Nephron progenitor cell (in vitro differentiated cells): ENCODE results near the gene CCDC57.

Experiments used
- DNase-seq: peaks from one replicate; pipeline ENCODE4 v3.0.0; 2021
- H3K27ac Mint-ChIP-seq: 2 replicates; pipeline ENCODE4 v1.8.0; 2021; ENCODE audit warnings: mild to moderate bottlenecking, moderate library complexity, mixed read lengths
- H3K27me3 Mint-ChIP-seq: 2 replicates; pipeline ENCODE4 v1.8.0; 2021; ENCODE audit warnings: mild to moderate bottlenecking, low read depth, mixed read lengths; ENCODE audit not compliant: poor library complexity
- H3K36me3 Mint-ChIP-seq: 2 replicates; pipeline ENCODE4 v1.8.0; 2021; ENCODE audit warnings: low read depth, mixed read lengths
- H3K4me1 Mint-ChIP-seq: 2 replicates; pipeline ENCODE4 v1.8.0; 2021; ENCODE audit warnings: mixed read lengths
- H3K4me3 Mint-ChIP-seq: 2 replicates; pipeline ENCODE4 v1.8.0; 2021; ENCODE audit warnings: mild to moderate bottlenecking, moderate library complexity, mixed read lengths
- H3K9me3 Mint-ChIP-seq: 2 replicates; pipeline ENCODE4 v1.8.0; 2021; ENCODE audit warnings: mild to moderate bottlenecking, moderate library complexity, mixed read lengths
- TF ChIP-seq, protein P1 (sequence below): fragments of 200-600 bp; sonication (generic); IDR thresholded peaks from 2 replicates; pipeline ENCODE4 v1.5.0; 2021; ENCODE audit warnings: antibody characterized with exemption

CCDC57 gene

DNA sequence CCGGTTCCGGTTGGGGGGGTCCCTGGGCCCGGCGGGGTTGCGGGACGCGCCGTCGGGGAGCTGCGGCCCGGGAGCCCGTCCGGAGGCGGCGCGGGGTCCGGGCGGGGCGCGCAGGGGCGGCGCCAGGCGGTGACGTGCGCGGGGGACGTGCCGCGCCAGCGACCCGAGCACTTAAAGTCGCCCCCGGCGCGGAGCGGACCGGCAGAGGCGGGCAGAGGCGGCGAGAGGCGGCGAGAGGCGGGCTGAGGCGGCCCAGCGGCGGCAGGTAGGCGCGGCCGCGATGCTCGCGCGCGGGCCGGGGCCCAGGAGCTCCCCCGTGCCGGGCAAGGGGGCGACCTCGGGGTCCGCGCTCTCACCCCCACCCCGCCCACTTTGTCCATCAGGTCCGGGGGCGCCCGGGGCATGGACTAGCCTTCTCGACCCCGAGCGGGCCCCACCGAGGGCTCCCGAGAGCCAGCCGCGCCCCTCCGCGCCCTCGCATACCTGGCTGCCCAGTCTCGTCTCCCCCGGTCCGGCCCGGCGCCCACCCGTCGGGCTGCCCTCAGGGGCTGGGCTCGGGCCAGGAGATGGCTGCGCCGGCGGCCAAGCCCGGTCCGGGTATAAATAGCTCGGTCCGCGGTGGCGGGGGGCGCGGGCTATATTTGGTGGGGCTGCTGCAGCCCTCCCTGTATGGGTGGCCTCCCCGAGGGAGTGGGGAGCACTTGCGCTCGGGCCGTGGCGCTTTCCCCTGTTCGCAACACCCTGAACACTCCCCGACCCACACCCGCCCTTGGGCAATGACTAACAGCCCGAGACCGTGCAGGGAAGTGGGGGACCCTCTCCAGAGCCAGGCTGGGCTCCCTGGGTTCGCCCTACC lies 16.4 kb upstream of the CCDC57 start, which contains the start of gene SLC16A3:
Gene SLC16A3, plus strand, starts transcription at position 201 of the 856 bp plus-strand sequence. CDS start 6,967 bp downstream, outside the sequence.
- H3K27ac Mint-ChIP-seq: peak within 1 kb of the TSS; percentile 59
- peaks cover 17% of the 10 kb centered on the region for H3K4me1 Mint-ChIP-seq
- peaks cover 3% of the 10 kb centered on the region for H3K27me3 Mint-ChIP-seq
- TF ChIP-seq, protein P1, sequence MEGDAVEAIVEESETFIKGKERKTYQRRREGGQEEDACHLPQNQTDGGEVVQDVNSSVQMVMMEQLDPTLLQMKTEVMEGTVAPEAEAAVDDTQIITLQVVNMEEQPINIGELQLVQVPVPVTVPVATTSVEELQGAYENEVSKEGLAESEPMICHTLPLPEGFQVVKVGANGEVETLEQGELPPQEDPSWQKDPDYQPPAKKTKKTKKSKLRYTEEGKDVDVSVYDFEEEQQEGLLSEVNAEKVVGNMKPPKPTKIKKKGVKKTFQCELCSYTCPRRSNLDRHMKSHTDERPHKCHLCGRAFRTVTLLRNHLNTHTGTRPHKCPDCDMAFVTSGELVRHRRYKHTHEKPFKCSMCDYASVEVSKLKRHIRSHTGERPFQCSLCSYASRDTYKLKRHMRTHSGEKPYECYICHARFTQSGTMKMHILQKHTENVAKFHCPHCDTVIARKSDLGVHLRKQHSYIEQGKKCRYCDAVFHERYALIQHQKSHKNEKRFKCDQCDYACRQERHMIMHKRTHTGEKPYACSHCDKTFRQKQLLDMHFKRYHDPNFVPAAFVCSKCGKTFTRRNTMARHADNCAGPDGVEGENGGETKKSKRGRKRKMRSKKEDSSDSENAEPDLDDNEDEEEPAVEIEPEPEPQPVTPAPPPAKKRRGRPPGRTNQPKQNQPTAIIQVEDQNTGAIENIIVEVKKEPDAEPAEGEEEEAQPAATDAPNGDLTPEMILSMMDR: no peak
- no peaks in the 10 kb centered on the region for H3K36me3 Mint-ChIP-seq
- DNase-seq: peak; percentile 80
- no peaks in the 10 kb centered on the region for H3K9me3 Mint-ChIP-seq
- H3K4me3 Mint-ChIP-seq: peak within 1 kb of the TSS; percentile 84

DNA sequence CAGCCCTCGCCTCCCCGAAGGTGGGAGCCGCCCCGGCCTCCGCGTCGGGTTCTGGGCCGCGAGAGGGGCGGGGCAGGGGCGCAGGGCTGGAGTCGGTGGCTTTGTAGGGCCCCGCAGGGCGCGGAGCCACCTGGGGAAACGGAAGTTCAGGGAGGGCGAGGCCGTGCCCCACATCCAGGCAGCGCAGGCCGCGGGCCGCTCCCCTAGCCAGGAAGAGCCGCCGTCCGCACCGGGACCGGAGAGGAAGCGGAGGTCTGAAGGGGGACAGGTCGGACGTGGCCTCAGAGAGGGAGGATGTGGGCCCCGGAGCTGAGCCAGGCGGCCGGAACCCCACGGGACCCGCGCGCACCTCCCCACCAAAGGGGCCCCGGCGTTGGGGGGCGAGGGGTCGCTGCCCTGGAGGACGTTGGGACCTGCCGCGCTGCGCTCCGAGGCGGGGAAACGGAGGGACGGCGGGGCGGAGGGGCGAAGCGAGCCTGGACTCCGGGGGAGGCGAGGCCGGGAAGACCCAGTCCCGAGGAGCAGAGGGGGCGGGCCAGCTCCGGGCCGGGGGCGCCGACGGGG lies 15.7 kb upstream of the CCDC57 start:
- H3K9me3 Mint-ChIP-seq: no peaks in the 10 kb centered on the region
- peaks cover 3% of the 10 kb centered on the region for H3K27me3 Mint-ChIP-seq
- no peaks in the 10 kb centered on the region for H3K36me3 Mint-ChIP-seq
- peaks cover 10% of the 10 kb centered on the region for H3K4me1 Mint-ChIP-seq
- peak; percentile 32 for DNase-seq
- TF ChIP-seq, protein P1: no peak
- H3K27ac Mint-ChIP-seq: no peak overlapping the region
- peak overlapping the region; percentile 62 for H3K4me3 Mint-ChIP-seq

DNA sequence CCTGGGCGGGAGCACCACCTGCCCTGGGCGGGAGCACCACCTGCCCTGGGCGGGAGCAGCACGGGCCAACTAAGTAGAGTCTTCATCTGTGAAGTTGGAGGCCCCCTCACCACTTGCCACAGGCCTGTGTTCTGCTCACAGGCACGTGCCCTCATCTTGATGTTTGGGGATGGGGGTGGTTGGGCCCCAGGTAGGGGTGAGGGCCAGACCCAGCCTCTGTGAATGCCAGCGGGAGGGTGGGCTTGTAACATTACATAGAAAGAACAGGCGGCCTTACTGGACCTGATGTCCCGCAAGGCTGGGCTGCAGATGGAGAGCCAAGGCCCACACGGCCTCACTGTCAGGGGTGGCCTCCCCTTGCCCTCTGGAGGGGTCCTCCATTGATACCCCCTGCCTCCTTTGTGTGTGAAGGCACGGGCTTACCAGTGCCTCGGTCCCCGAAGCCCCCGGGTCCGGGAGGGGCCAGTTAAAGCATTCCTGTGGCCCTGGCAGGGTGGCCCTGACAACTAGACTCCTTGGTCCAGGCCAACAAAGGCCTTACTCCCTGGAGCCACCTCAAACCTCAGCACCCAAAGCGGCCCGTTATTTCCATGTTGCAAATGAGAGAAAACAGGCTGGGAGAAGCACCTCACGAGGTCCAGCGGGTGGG lies 15.1 kb upstream of the CCDC57 start:
- Mint-ChIP-seq H3K9me3 (no peaks in the 10 kb centered on the region), H3K27ac (no peak overlapping the region), H3K4me1 (peaks cover 5% of the 10 kb centered on the region), H3K27me3 (peaks cover 4% of the 10 kb centered on the region), H3K4me3 (peak overlapping the region; percentile 62), H3K36me3 (no peaks in the 10 kb centered on the region)
- no peak for DNase-seq
- TF ChIP-seq, protein P1: no peak

DNA sequence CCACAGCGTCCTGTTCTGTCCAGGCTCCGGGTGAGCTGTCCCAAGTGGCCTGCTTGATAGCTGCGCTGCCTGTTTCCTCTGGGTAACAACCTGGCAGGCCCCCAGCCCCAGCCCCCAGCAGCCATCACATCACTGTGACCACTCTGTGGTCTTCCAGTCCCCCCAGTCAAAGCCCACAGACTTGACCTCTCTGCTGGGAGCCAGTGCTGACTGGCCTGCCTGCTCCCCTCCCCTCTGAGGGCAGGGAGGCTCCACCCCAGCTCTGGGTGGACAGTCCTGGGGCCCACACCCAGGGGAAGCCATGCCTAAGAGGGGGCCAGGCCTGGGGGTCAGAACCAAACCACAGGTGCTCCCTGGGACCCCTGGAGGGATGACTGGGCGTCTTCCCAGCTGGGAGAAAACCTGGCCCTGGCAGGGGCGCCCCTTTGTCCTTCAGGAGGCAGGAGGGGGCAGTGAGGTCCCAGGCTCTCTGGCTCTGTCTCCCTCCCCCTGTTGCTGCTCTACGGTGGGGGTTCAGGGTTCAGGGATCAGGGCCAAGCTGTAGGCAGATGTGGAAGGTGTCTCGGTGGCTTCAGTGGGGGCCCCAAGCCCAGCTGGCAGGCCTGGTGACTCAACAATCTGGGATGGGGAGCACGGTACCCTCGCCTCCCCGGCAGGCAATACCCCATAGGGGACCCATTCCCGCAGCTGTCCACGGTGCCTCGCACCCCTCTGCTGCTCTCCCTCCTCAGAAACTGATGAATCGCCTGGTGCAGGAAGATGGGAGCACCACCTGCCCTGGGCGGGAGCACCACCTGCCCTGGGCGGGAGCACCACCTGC lies 14.4 kb upstream of the CCDC57 start:
- TF ChIP-seq, protein P1: no peak
- Mint-ChIP-seq H3K4me1 (peaks cover 5% of the 10 kb centered on the region), H3K4me3 (no peak overlapping the region), H3K9me3 (no peaks in the 10 kb centered on the region), H3K36me3 (no peaks in the 10 kb centered on the region), H3K27me3 (peaks cover 10% of the 10 kb centered on the region), H3K27ac (no peak overlapping the region)
- DNase-seq: no peak

DNA sequence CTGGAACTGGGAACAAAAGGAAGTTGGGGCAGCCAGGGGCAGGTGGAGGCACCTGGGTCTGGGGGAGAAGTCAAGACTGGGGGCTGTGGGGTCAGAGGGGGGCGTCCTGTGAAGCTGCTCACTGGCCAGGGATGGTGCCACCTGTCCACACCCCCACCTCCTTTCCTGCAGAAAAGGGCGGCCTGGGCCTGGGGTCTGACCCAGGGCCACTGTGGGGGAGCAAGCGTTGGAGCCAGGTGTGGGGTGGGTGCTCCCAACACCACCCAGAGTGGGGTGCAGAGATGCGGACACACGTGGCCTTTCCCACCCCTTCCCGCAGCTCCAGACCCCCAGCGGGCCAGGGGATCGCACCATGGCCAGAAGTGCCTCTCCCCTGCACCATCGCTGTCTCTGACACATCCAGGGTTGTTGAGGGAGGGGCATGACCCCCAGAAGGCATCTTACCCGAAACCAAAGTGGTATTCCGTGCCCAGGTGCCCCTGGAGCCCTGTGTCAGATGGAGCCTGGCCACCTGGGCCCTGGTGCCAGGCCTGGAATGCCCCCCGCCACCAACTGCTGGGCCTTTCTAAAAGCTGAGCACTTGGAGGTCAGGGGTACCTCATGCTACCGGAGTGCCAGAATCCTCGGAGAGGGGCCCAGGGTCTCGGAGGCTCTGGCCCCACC lies 13.6 kb upstream of the CCDC57 start:
- H3K9me3 Mint-ChIP-seq: no peaks in the 10 kb centered on the region
- no peak for DNase-seq
- TF ChIP-seq, protein P1: no peak

More for the DNA sequence above, 13.6 kb upstream of the CCDC57 start:
- Mint-ChIP-seq H3K36me3 (no peaks in the 10 kb centered on the region), H3K4me1 (peaks cover 10% of the 10 kb centered on the region), H3K4me3 (no peak overlapping the region), H3K27me3 (peaks cover 10% of the 10 kb centered on the region), H3K27ac (no peak overlapping the region)
